ENCODE data around the gene STRN. TPM values are rescaled to one million over a fixed set of nuclear protein-coding genes. Genes with fewer than 3 reads are reported as not detected.

Gene STRN
- total RNA-seq, 4 donors from 2014 or later, result 24.8 to 38.4 (median 31.6) TPM

- no peak for DNase-seq
- Histone ChIP-seq H3K4me3 (no peak overlapping the region), H3K4me1 (no peaks in the 10 kb centered on the region), H3K27me3 (peaks cover 0 to 4% (median 0%) of the 10 kb centered on the region in 4 donors), H3K27ac (no peak overlapping the region), H3K36me3 (no peaks in the 10 kb centered on the region), H3K9me3 (no peaks in the 10 kb centered on the region)
- intact Hi-C loops (cut with DNase I), result no loop called here
- TF ChIP-seq CTCF (IDR thresholded peaks at IDR 0.05) (no peak), POLR2A (IDR thresholded peaks at IDR 0.05) (no peak)
- 56 to 75% methylated on average over 7 of the region's 7 CpGs for WGBS, 2 donors
Observed at GRCh38 chr2:36824273-36824672, 142.1 kb downstream of the STRN start.

- DNase-seq, result no peak
Observed at GRCh38 chr2:36823862-36824261, 142.5 kb downstream of the STRN start.

GRCh38 chr2:36820942-36821605 is 145.3 kb downstream of the STRN start:
- Histone ChIP-seq H3K4me3 (no peak overlapping the region), H3K9me3 (no peaks in the 10 kb centered on the region), H3K4me1 (no peaks in the 10 kb centered on the region), H3K36me3 (no peaks in the 10 kb centered on the region), H3K27me3 (peaks cover 0 to 4% (median 0%) of the 10 kb centered on the region in 4 donors), H3K27ac (no peak overlapping the region)
- no peak for TF ChIP-seq CTCF (IDR thresholded peaks at IDR 0.05)
- no peak for TF ChIP-seq POLR2A (IDR thresholded peaks at IDR 0.05)
- WGBS, 2 donors, result 56 to 73% methylated on average over 7 of the region's 7 CpGs
- DNase-seq, result no peak
- intact Hi-C loops (cut with DNase I), result no loop called here

More at GRCh38 chr2:36823862-36824261, 142.5 kb downstream of the STRN start:
- intact Hi-C loops (cut with DNase I), result no loop called here
- Histone ChIP-seq H3K36me3 (no peaks in the 10 kb centered on the region), H3K4me3 (no peak overlapping the region), H3K9me3 (no peaks in the 10 kb centered on the region), H3K4me1 (no peaks in the 10 kb centered on the region), H3K27me3 (peaks cover 0 to 4% (median 0%) of the 10 kb centered on the region in 4 donors), H3K27ac (no peak overlapping the region)
- 71 to 76% methylated on average over 1 to 6 of the region's 10 CpGs for WGBS, 2 donors
- TF ChIP-seq POLR2A (IDR thresholded peaks at IDR 0.05) (no peak), CTCF (IDR thresholded peaks at IDR 0.05) (no peak)

GRCh38 chr2:36819095-36819711 is 147.1 kb downstream of the STRN start:
- WGBS, 2 donors, result 94 to 95% methylated on average over 4 of the region's 4 CpGs

More at GRCh38 chr2:36819095-36819711, 147.1 kb downstream of the STRN start:
- intact Hi-C loops (cut with DNase I), result no loop called here
- no peaks in the 10 kb centered on the region for H3K4me1 ChIP-seq
- H3K4me3 ChIP-seq, result no peak overlapping the region
- no peaks in the 10 kb centered on the region for H3K27me3 ChIP-seq
- no peaks in the 10 kb centered on the region for H3K36me3 ChIP-seq
- no peak for TF ChIP-seq CTCF (IDR thresholded peaks at IDR 0.05)
- TF ChIP-seq POLR2A (IDR thresholded peaks at IDR 0.05), result no peak
- no peak for DNase-seq
- no peak overlapping the region for H3K27ac ChIP-seq
- no peaks in the 10 kb centered on the region for H3K9me3 ChIP-seq

All from esophagus squamous epithelium (tissue), 5 donors.